Measurements from ENCODE around the gene RELA.

Gene RELA

DNA sequence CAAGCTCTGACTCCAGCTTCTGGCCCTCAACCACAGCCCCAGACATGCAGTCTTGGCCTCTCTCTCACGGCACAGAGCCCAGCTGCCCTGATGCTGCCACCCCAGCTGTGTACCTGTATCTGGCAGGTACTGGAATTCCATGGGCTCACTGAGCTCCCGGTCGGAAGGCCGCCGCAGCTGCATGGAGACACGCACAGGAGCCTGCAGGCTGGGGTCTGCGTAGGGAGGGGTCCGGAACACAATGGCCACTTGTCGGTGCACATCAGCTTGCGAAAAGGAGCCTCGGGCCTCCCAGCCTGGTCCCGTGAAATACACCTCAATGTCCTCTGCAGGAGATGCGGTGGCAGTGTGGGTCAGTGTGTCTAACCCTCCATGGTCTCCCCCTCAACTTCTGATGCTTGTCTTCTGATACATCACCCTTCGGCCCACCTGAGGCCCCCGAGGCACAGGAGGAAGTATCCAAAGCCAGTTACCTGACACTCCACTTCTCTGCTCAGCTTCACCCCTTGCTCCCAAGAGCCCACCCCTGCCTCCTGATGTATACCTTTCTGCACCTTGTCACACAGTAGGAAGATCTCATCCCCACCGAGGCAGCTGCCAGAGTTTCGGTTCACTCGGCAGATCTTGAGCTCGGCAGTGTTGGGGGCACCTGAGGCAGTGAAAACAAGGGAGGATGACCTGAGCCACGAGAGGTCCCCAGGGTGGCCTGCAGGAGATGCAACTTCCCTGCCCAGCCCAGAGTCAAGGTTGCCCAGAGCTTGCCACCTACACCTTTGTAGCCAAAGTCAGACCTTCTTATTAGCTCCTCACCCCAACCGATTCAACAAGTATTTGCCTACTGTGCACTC is 4.3 kb downstream of the RELA start:
- Mint-ChIP-seq H3K27ac (no peak overlapping the region), H3K27me3 (no peaks in the 10 kb centered on the region), H3K4me3 (no peak overlapping the region), H3K9me3 (no peaks in the 10 kb centered on the region), H3K4me1 (peaks cover 32 to 71% of the 10 kb centered on the region in 2 donors), H3K36me3 (peaks cover 40 to 64% of the 10 kb centered on the region in 2 donors)
- DNase-seq (no peak), ATAC-seq (replicated peaks) (no peak)

- Mint-ChIP-seq H3K4me3 (no peak overlapping the region), H3K27ac (no peak overlapping the region), H3K4me1 (peaks cover 40 to 79% of the 10 kb centered on the region in 2 donors), H3K27me3 (no peaks in the 10 kb centered on the region), H3K9me3 (no peaks in the 10 kb centered on the region), H3K36me3 (peaks cover 40 to 72% of the 10 kb centered on the region in 2 donors)
- ATAC-seq (replicated peaks) = no peak
- no peak for DNase-seq
Measured at GRCh38 chr11:65657426-65657825, 5.3 kb downstream of the RELA start.

GRCh38 chr11:65655570-65656332 is 7.0 kb downstream of the RELA start:
- ATAC-seq (replicated peaks) (no peak), DNase-seq (no peak)
- H3K27ac Mint-ChIP-seq = peak overlapping the region; percentile 77
- no peaks in the 10 kb centered on the region for H3K9me3 Mint-ChIP-seq
- H3K27me3 Mint-ChIP-seq = no peaks in the 10 kb centered on the region
- peak overlapping the region in 1 of 2 donors; percentile 4 for H3K4me3 Mint-ChIP-seq
- H3K36me3 Mint-ChIP-seq = peaks cover 51 to 83% of the 10 kb centered on the region in 2 donors
- H3K4me1 Mint-ChIP-seq = peaks cover 53 to 91% of the 10 kb centered on the region in 2 donors

DNA sequence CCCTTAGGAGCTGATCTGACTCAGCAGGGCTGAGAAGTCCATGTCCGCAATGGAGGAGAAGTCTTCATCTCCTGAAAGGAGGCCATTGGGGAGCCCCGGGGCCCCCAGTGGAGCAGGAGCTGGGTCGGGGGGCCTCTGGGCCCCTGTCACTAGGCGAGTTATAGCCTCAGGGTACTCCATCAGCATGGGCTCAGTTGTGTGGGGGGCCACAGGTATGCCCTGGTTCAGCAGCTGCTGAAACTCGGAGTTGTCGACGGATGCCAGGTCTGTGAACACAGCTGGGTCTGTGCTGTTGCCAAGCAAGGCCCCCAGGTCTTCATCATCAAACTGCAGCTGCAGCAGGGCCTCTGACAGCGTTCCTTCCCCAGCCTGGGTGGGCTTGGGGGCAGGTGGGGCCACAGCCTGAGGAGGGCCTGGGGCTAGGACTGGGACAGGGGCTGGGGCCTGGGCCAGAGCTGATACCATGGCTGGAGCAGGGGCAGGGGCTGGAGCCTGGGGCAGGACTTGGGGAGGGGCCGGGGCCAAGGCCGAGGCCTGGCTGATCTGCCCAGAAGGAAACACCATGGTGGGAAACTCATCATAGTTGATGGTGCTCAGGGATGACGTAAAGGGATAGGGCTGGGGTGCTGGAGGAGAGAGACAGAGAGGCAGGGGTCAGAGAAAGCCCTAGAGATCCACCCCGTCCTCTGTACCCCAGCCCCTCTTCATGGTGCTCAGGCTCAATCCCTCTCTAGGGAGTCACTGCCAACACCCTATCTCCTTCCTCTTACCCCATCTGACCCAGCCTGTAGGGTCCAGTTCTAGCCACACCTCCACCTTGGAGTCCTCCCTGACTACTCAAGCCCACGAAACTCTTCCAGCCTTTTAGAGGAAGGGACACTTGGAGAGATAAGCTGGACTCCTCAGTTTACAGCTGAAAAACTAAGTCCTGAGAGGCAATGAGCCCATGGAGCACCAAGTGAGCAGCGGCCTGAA is 8.1 kb downstream of the RELA start:
- peaks cover 53 to 79% of the 10 kb centered on the region in 2 donors for H3K36me3 Mint-ChIP-seq
- no peaks in the 10 kb centered on the region for H3K9me3 Mint-ChIP-seq
- no peak for ATAC-seq (replicated peaks)
- peak overlapping the region; percentile 97 for H3K27ac Mint-ChIP-seq
- H3K4me1 Mint-ChIP-seq = peaks cover 48 to 90% of the 10 kb centered on the region in 2 donors
- H3K27me3 Mint-ChIP-seq = no peaks in the 10 kb centered on the region
- DNase-seq = no peak
- peak overlapping the region in 1 of 2 donors; percentile 34 for H3K4me3 Mint-ChIP-seq

GRCh38 chr11:65653229-65654225 is 9.2 kb downstream of the RELA start:
- H3K4me1 Mint-ChIP-seq = peaks cover 42 to 78% of the 10 kb centered on the region in 2 donors
- H3K27ac Mint-ChIP-seq = peak overlapping the region; percentile 97
- H3K9me3 Mint-ChIP-seq = no peaks in the 10 kb centered on the region
- DNase-seq (no peak), ATAC-seq (replicated peaks) (peak in 1 of 2 donors; percentile 19)
- H3K27me3 Mint-ChIP-seq = no peaks in the 10 kb centered on the region
- peak overlapping the region; percentile 83 to 89 for H3K4me3 Mint-ChIP-seq
- peaks cover 52 to 71% of the 10 kb centered on the region in 2 donors for H3K36me3 Mint-ChIP-seq

DNA sequence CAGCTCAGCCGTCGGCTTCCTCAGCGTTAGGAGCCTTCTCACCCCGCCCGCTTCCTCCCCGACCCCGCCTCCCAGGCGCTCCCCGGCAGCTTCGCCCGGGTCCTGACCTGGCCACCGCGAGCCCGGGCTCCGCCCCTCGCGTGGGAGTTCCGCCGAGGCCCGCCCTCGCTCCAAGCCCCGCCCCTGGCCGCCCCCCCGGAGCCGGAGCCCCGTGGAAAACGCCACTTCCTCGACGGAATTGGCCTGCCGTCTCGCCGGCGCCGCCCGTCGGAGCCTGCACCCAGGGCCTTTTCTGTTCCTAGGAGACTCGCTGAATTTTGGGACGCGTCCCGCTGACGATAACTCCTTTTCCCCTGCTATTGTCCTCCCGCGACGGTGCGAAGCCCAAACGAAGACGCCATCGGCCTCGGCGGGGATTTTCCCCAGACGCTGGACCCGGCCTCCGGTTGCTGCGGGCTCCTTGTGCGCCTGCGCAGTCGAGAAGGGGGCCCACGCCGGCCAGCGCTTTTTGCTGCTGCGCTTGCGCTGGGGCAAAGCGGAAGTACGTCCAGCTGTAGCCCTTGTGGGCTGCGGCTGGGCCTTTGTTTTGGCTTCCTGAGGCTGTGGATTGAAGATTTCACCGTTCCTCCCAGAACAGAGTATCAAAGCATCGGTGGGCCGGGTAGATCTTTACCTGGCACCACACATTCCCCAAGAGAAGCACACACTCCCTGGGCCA is 10.0 kb downstream of the RELA start:
- Mint-ChIP-seq H3K9me3 (no peaks in the 10 kb centered on the region), H3K36me3 (peaks cover 55 to 72% of the 10 kb centered on the region in 2 donors), H3K4me1 (peaks cover 43 to 78% of the 10 kb centered on the region in 2 donors), H3K27me3 (no peaks in the 10 kb centered on the region), H3K4me3 (peak overlapping the region; percentile 83 to 89), H3K27ac (peak overlapping the region; percentile 97)
- DNase-seq = peak; percentile 95
- ATAC-seq (replicated peaks) = peak; percentile 84 to 89

- peak overlapping the region; percentile 83 to 89 for H3K4me3 Mint-ChIP-seq
- no peak for DNase-seq
- no peaks in the 10 kb centered on the region for H3K27me3 Mint-ChIP-seq
- H3K4me1 Mint-ChIP-seq = peaks cover 38 to 72% of the 10 kb centered on the region in 2 donors
- peak overlapping the region; percentile 97 for H3K27ac Mint-ChIP-seq
- no peaks in the 10 kb centered on the region for H3K9me3 Mint-ChIP-seq
- peaks cover 48 to 66% of the 10 kb centered on the region in 2 donors for H3K36me3 Mint-ChIP-seq
- ATAC-seq (replicated peaks) = no peak
Measured at GRCh38 chr11:65651589-65652510, 10.9 kb downstream of the RELA start.

DNA sequence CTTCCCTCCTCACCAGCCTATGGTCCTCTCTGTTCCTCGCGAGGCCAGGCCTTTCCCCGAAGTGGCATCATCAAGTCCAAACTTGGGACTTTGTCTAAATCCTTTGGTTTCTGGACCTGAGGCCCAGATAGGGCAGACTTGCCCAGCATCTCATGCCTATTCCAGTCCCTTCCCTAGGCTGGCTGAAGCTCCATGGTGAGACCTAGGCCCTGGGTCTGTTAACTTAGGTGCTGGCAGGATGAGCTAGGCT is 11.5 kb downstream of the RELA start:
- Mint-ChIP-seq H3K27me3 (no peaks in the 10 kb centered on the region), H3K36me3 (peaks cover 42 to 62% of the 10 kb centered on the region in 2 donors), H3K27ac (peak overlapping the region; percentile 97), H3K4me1 (peaks cover 38 to 66% of the 10 kb centered on the region in 2 donors), H3K4me3 (peak overlapping the region; percentile 83 to 89), H3K9me3 (no peaks in the 10 kb centered on the region)
- DNase-seq (no peak), ATAC-seq (replicated peaks) (no peak)

DNA sequence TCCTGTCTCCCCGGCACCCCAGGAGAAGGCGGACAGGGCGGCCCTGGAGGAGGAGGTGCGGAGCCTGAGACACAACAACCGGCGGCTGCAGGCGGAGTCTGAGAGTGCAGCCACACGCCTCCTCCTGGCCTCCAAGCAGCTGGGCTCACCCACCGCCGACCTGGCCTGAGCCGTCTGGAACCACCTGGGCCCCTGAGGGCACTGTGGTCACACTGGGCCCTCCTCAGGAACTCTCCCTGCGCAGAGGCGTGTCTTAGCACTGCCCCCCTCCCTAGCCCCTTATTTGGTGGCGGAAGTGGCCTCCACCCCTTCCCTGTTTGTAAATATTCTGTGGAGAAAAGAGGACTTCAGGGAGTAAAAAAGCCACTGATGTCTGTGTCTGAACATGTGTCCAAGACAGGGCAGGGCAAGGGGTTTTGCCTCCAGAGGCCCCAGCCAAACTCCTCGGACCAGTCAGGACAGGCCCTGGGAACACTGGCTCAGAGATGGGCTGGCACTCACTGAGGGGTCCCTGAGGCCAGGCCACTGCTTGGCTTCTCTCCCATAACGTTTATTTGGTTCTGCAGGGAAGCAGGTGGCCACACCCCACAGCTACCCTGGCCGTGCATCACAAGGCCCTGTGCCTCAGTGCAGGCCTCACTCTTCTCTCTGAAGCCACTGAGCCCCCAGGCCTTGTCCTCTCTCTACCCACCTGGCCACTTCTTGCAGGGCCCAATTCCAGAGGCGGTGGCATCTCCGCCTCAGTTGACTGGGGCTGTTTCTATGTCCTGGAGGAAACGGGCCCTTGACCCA is 12.0 kb downstream of the RELA start:
- Mint-ChIP-seq H3K4me1 (peaks cover 38 to 60% of the 10 kb centered on the region in 2 donors), H3K36me3 (peaks cover 41 to 59% of the 10 kb centered on the region in 2 donors), H3K4me3 (no peak overlapping the region), H3K27ac (no peak overlapping the region), H3K27me3 (no peaks in the 10 kb centered on the region), H3K9me3 (no peaks in the 10 kb centered on the region)
- DNase-seq (no peak), ATAC-seq (replicated peaks) (no peak)

- Mint-ChIP-seq H3K36me3 (peaks cover 44 to 56% of the 10 kb centered on the region in 2 donors), H3K9me3 (no peaks in the 10 kb centered on the region), H3K4me1 (peaks cover 34 to 52% of the 10 kb centered on the region in 2 donors), H3K4me3 (no peak overlapping the region), H3K27me3 (no peaks in the 10 kb centered on the region), H3K27ac (no peak overlapping the region)
- DNase-seq = no peak
- ATAC-seq (replicated peaks) = no peak
Measured at GRCh38 chr11:65649656-65650546, 12.8 kb downstream of the RELA start.
